SK-N-SH (cell line): ENCODE results near the gene GRM8. TPM values are rescaled to one million over a fixed set of nuclear protein-coding genes. Genes with fewer than 3 reads are reported as not detected.

Source experiments
- CTCF ChIA-PET: fragments of 300-600, 350-600 bp; formaldehyde crosslinking; extraction: SDS; loops from one replicate; lab custom pipeline; 2021; lab: Yijun Ruan, JAX
- POLR2A ChIA-PET: fragments of 350-600 bp; sonication (Branson Sonifier 250); formaldehyde crosslinking; extraction: SDS; loops from one replicate; lab custom pipeline; 2020; ENCODE audit warnings: antibody characterized with exemption, inconsistent platforms; lab: Yijun Ruan, JAX
- DNase-seq: peaks from one replicate; pipeline ENCODE4 v3.0.0; 2012
- H2AFZ ChIP-seq: fragments of 200-600 bp; sonication (generic); 2 replicates; pipeline ENCODE4 v1.8.1; 2016; ENCODE audit warnings: antibody characterized with exemption, mild to moderate bottlenecking, low read depth
- H3F3A ChIP-seq: fragments of 200-600 bp; sonication (generic); replicated peaks from 2 replicates; pipeline ENCODE3; 2016; ENCODE audit warnings: antibody characterized with exemption, mild to moderate bottlenecking; ENCODE audit not compliant: insufficient read depth
- H3K27ac ChIP-seq, 2 experiments: fragments of 200-500 bp in 1 of 2; fragments of 200-600 bp in 1 of 2; sonication (Bioruptor generic) in 1 of 2; sonication (generic), shearing (Covaris generic) in 1 of 2; 2 replicates each; pipeline versions ENCODE4 v1.5.1 to v1.6.1; 2014 to 2016; ENCODE audit warnings: low read depth in 2 of 2, inconsistent platforms in 1 of 2, low read length in 1 of 2, mild to moderate bottlenecking in 1 of 2, mixed read lengths in 1 of 2
- H3K27me3 ChIP-seq: fragments of 200-600 bp; sonication (generic), shearing (Covaris generic); 2 replicates; pipeline ENCODE4 v1.6.1; 2016; ENCODE audit warnings: mixed run types; ENCODE audit not compliant: insufficient read depth
- H3K36me3 ChIP-seq, 2 experiments: fragments of 200-500 bp in 1 of 2; fragments of 200-600 bp in 1 of 2; sonication (Bioruptor generic) in 1 of 2; sonication (generic) in 1 of 2; replicated peaks in 1 of 2; 2 replicates each; pipeline versions ENCODE3 to v1.5.1; 2014 to 2016; ENCODE audit warnings: low read length in 1 of 2, mild to moderate bottlenecking in 1 of 2; ENCODE audit not compliant: insufficient read depth in 2 of 2, control insufficient read depth in 1 of 2
- H3K4me1 ChIP-seq, 2 experiments: fragments of 200-500 bp in 1 of 2; fragments of 200-600 bp in 1 of 2; sonication (Bioruptor generic) in 1 of 2; sonication (generic), shearing (Covaris generic) in 1 of 2; 2 replicates each; pipeline versions ENCODE4 v1.5.1 to v1.6.1; 2014 to 2016; ENCODE audit warnings: low read depth in 1 of 2, low read length in 1 of 2, mixed run types in 1 of 2; ENCODE audit not compliant: insufficient read depth in 2 of 2, control insufficient read depth in 1 of 2
- H3K4me2 ChIP-seq: fragments of 200-600 bp; sonication (generic), shearing (Covaris generic); 2 replicates; pipeline ENCODE4 v1.6.1; 2017; ENCODE audit warnings: mixed run types
- H3K4me3 ChIP-seq, 2 experiments: fragments of 200-500 bp in 1 of 2; fragments of 200-600 bp in 1 of 2; sonication (Bioruptor generic) in 1 of 2; sonication (generic), shearing (Covaris generic) in 1 of 2; 2 replicates each; pipeline versions ENCODE4 v1.5.1 to v1.8.1; 2014 to 2016; ENCODE audit warnings: low read depth in 2 of 2, inconsistent platforms in 1 of 2, low read length in 1 of 2, mild to moderate bottlenecking in 1 of 2, mixed read lengths in 1 of 2, moderate library complexity in 1 of 2
- H3K79me2 ChIP-seq: fragments of 200-600 bp; sonication (generic); 2 replicates; pipeline ENCODE4 v1.8.1; 2017; ENCODE audit warnings: mild to moderate bottlenecking; ENCODE audit not compliant: insufficient read depth
- H3K9ac ChIP-seq: fragments of 200-600 bp; sonication (generic); 2 replicates; pipeline ENCODE4 v1.6.1; 2017; ENCODE audit warnings: mixed run types
- H3K9me2 ChIP-seq: fragments of 200-600 bp; sonication (generic); 2 replicates; pipeline ENCODE4 v1.6.1; 2017; ENCODE audit warnings: mixed run types
- H3K9me3 ChIP-seq: fragments of 200-600 bp; sonication (generic); 2 replicates; pipeline ENCODE4 v1.6.1; 2017; ENCODE audit warnings: mixed run types, mild to moderate bottlenecking, moderate library complexity
- H4K20me1 ChIP-seq: fragments of 200-600 bp; sonication (generic); 2 replicates; pipeline ENCODE4 v1.6.1; 2017; ENCODE audit warnings: mild to moderate bottlenecking, mixed run types; ENCODE audit not compliant: insufficient read depth
- CHD2 ChIP-seq: fragments of 150-350 bp; IDR thresholded peaks from 2 replicates; pipeline ENCODE4 v1.6.1; 2018; ENCODE audit warnings: low read length; ENCODE audit not compliant: partially characterized antibody
- CTCF ChIP-seq: fragments of 200-600 bp; sonication (generic); IDR thresholded peaks from 2 replicates; pipeline ENCODE4 v1.6.1; 2017; ENCODE audit warnings: antibody characterized with exemption, mild to moderate bottlenecking, moderate library complexity
- EP300 ChIP-seq, 2 experiments: IDR thresholded peaks; 2 replicates each; pipeline versions ENCODE4 v1.4.0 to v1.6.1; 2012; ENCODE audit warnings: borderline replicate concordance in 1 of 2, low read depth in 1 of 2, low read length in 1 of 2
- FOXJ3 ChIP-seq: sonication (generic); formaldehyde crosslinking; IDR thresholded peaks from 2 replicates; pipeline ENCODE4 v1.5.1; 2020; ENCODE audit warnings: mild to moderate bottlenecking, missing genetic modification reagents
- GATA2 ChIP-seq: sonication (generic); formaldehyde crosslinking; IDR thresholded peaks from 2 replicates; pipeline ENCODE4 v1.5.0; 2020; ENCODE audit warnings: mild to moderate bottlenecking, missing genetic modification reagents
- JUND ChIP-seq: IDR thresholded peaks from 2 replicates; pipeline ENCODE4 v1.4.0; 2012
- MAX ChIP-seq: IDR thresholded peaks from 2 replicates; pipeline ENCODE4 v1.4.0; 2012; ENCODE audit warnings: low read depth
- MEF2A ChIP-seq: IDR thresholded peaks from 2 replicates; pipeline ENCODE4 v1.4.0; 2012; ENCODE audit warnings: low read depth, borderline replicate concordance
- NFIC ChIP-seq: IDR thresholded peaks from 2 replicates; pipeline ENCODE4 v1.4.0; 2012; ENCODE audit warnings: borderline replicate concordance
- NRF1 ChIP-seq: IDR thresholded peaks from 2 replicates; pipeline ENCODE4 v1.6.1; 2012; ENCODE audit warnings: low read depth, mild to moderate bottlenecking, low read length
- POLR2AphosphoS5 ChIP-seq: IDR thresholded peaks from 2 replicates; pipeline ENCODE4 v1.6.1; 2012; ENCODE audit warnings: low read depth, low read length
- RCOR1 ChIP-seq: fragments of 150-350 bp; IDR thresholded peaks from 2 replicates; pipeline ENCODE4 v1.6.1; 2017; ENCODE audit warnings: antibody characterized with exemption, low read length
- RFX5 ChIP-seq: IDR thresholded peaks from 2 replicates; pipeline ENCODE4 v1.6.1; 2012; ENCODE audit warnings: mild to moderate bottlenecking, improper control_type of control experiment, low read length
- SIN3A ChIP-seq: IDR thresholded peaks from 2 replicates; pipeline ENCODE4 v1.6.1; 2012; ENCODE audit warnings: low read depth, mild to moderate bottlenecking, low read length, moderate library complexity, borderline replicate concordance
- TAF1 ChIP-seq: IDR thresholded peaks from 2 replicates; pipeline ENCODE4 v1.6.1; 2012; ENCODE audit warnings: low read depth, mild to moderate bottlenecking, low read length, moderate library complexity, borderline replicate concordance
- TCF12 ChIP-seq: IDR thresholded peaks from 2 replicates; pipeline ENCODE4 v1.4.0; 2012
- TEAD4 ChIP-seq: IDR thresholded peaks from 2 replicates; pipeline ENCODE4 v1.4.0; 2012; ENCODE audit warnings: mild to moderate bottlenecking, borderline replicate concordance; ENCODE audit not compliant: insufficient read depth
- WGBS: methylation state at CpG from one replicate; pipeline ENCODE4 v1.1.6; 2017; ENCODE audit warnings: low lambda C conversion rate; 5-methylcytosine and 5-hydroxymethylcytosine counted together
- polyA plus RNA-seq, 3 experiments: library from polyadenylated mRNA; depleted of rRNA; stranded (reverse); fragments of >200 nt; gene quantifications; 2 replicates each; pipeline ENCODE4 v1.2.3, GENCODE V29; 2012
- TF ChIP-seq, protein P1 (sequence below): IDR thresholded peaks from 2 replicates; pipeline ENCODE4 v1.6.1; 2012; ENCODE audit warnings: mild to moderate bottlenecking, low read depth, low read length, moderate library complexity
- TF ChIP-seq, protein P2 (sequence below): fragments of 150-350 bp; IDR thresholded peaks from 2 replicates; pipeline ENCODE4 v1.6.1; 2016; ENCODE audit warnings: mild to moderate bottlenecking, low read depth, low read length

GRM8 gene
- polyA plus RNA-seq, 1 of the 3 experiments (the other 2 are of a cell fraction), result 0.10 TPM

- TF ChIP-seq, protein P1, sequence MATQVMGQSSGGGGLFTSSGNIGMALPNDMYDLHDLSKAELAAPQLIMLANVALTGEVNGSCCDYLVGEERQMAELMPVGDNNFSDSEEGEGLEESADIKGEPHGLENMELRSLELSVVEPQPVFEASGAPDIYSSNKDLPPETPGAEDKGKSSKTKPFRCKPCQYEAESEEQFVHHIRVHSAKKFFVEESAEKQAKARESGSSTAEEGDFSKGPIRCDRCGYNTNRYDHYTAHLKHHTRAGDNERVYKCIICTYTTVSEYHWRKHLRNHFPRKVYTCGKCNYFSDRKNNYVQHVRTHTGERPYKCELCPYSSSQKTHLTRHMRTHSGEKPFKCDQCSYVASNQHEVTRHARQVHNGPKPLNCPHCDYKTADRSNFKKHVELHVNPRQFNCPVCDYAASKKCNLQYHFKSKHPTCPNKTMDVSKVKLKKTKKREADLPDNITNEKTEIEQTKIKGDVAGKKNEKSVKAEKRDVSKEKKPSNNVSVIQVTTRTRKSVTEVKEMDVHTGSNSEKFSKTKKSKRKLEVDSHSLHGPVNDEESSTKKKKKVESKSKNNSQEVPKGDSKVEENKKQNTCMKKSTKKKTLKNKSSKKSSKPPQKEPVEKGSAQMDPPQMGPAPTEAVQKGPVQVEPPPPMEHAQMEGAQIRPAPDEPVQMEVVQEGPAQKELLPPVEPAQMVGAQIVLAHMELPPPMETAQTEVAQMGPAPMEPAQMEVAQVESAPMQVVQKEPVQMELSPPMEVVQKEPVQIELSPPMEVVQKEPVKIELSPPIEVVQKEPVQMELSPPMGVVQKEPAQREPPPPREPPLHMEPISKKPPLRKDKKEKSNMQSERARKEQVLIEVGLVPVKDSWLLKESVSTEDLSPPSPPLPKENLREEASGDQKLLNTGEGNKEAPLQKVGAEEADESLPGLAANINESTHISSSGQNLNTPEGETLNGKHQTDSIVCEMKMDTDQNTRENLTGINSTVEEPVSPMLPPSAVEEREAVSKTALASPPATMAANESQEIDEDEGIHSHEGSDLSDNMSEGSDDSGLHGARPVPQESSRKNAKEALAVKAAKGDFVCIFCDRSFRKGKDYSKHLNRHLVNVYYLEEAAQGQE, result no peak
- TF ChIP-seq MAX, result no peak
- TF ChIP-seq MEF2A, result no peak
- no peak for TF ChIP-seq NRF1
- TF ChIP-seq JUND, result no peak
- TF ChIP-seq CHD2, result no peak
- no peak for TF ChIP-seq TCF12
Measured at GRCh38 chr7:127258111-127258510, 5.4 kb upstream of the GRM8 start (continued).

DNA sequence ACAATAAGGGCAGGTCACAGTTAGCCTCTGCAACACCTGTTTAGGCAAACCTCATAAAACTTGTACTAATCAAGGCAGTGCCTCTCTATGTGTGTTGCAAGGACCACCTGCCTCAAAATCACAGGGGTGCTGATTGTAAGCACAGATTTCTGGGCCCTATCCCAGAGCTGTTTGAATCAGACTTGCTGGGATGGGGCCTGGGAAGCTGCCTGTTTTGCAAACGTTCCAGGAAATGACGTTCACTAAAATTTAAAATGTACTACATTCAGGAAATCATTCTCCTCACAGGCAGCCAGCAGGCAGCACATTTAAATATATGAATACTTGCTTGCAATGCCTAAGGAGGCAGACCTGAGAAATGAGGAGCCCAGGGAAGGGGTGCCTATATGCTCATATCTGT lies 4.3 kb upstream of the GRM8 start:
- Histone ChIP-seq H3K4me3 (no peak overlapping the region), H3K9me2 (no peaks in the 10 kb centered on the region), H3K9me3 (no peaks in the 10 kb centered on the region), H3K4me2 (no peak overlapping the region), H3K79me2 (no peaks in the 10 kb centered on the region), H4K20me1 (no peaks in the 10 kb centered on the region), H3F3A (no peaks in the 10 kb centered on the region), H3K36me3 (no peaks in the 10 kb centered on the region), H3K27me3 (peaks cover 21% of the 10 kb centered on the region; the same call in 1 of the 2 replicates), H3K27ac (no peak overlapping the region), H3K9ac (no peak overlapping the region), H2AFZ (no peak overlapping the region), H3K4me1 (peaks cover 0 to 15% of the 10 kb centered on the region in 2 experiments; a peak in 1 of 4 replicates)
- POLR2A ChIA-PET, result no interaction called here
- TF ChIP-seq EP300 (IDR thresholded peaks at IDR 0.05; ENCODE audit: borderline replicate concordance in 1 of 2, low read depth in 1 of 2, low read length in 1 of 2), result no peak
- no peak for TF ChIP-seq POLR2AphosphoS5
- TF ChIP-seq NFIC, result no peak
- no peak for TF ChIP-seq RCOR1
- TF ChIP-seq FOXJ3 (CRISPR knock-in tag), result no peak
- TF ChIP-seq TAF1, result no peak
- TF ChIP-seq RFX5, result no peak
- TF ChIP-seq JUND, result no peak
- TF ChIP-seq SIN3A, result no peak
- TF ChIP-seq TEAD4, result no peak
- TF ChIP-seq GATA2 (CRISPR knock-in tag), result no peak
- no peak for TF ChIP-seq CTCF
- TF ChIP-seq, protein P2, sequence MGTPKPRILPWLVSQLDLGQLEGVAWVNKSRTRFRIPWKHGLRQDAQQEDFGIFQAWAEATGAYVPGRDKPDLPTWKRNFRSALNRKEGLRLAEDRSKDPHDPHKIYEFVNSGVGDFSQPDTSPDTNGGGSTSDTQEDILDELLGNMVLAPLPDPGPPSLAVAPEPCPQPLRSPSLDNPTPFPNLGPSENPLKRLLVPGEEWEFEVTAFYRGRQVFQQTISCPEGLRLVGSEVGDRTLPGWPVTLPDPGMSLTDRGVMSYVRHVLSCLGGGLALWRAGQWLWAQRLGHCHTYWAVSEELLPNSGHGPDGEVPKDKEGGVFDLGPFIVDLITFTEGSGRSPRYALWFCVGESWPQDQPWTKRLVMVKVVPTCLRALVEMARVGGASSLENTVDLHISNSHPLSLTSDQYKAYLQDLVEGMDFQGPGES, result no peak
- TF ChIP-seq MEF2A, result no peak
- CTCF ChIA-PET, result interaction anchor here (1.5 to 3.0 kb wide), 3 partner anchors 35 to 454 kb away, joined by 3 to 12 read pairs (median 5); no protein-coding TSS in a partner anchor
- no peak for DNase-seq
- WGBS, result 24% methylated on average over 2 of the region's 2 CpGs
